AG09319 (cell line): ENCODE results near the gene CDCA7L.

Experiments used
- DNase-seq: peaks from one replicate; pipeline ENCODE4 v3.0.0-alpha.2; 2010; ENCODE audit warnings: low read depth; ENCODE audit errors: extremely low read depth
- CTCF ChIP-seq: IDR thresholded peaks from 2 replicates; pipeline ENCODE4 v1.5.1; 2011; ENCODE audit warnings: low read depth, mild to moderate bottlenecking, inconsistent platforms, low read length, moderate library complexity

CDCA7L gene

DNA sequence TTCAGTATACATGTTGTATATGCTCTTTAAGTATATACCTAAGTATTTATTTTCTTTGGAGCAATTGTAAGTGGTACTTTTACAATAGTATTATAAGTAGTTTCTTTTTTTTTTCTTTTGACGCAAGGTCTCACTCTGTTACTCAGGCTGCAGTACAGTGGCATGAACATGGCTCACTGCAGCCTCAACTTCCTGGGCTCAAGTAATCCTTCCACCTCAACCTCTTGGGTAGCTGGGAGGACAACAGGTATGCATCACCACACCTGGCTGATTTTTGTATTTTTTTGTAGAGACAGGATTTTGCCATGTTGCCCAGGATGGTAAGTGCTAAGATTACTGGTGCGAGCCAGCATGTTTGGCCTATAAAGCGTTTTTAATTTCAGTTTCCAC is 13.7 kb upstream of the CDCA7L start:
- TF ChIP-seq CTCF: no peak
- DNase-seq: no peak

- no peak for DNase-seq
- no peak for TF ChIP-seq CTCF
Measured at GRCh38 chr7:21953781-21954180, 8.1 kb upstream of the CDCA7L start.

DNA sequence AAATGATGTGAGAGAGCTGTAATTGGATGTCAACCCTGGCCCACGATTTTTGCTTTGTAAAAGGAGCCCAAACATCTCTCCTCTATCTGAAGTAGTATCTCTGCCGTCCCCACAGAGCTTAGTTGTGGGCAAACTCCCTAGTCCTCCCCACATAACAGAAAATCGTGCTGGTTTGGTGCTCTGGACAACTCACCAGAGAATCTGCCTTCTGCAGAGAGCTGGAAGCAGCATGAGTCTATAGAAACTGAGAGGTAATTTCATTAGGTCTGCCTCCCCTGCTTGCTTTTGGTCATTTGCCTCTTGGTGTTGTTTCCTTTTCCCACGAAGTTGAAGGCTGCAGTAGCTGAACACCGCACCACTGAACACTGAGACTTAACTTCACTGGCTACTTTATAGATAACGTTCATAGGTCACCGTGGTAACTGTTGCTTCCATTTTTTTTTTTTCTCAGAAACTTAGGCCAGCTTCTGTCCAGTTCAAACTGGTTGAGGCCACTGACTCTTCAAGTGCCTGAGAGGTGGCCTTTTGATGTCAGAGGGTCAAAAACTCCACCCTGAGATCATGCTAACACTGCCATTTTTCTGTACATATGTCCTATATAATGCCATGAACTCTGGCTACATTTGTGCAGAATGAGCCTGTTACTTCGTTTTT is 3.3 kb upstream of the CDCA7L start:
- no peak for DNase-seq
- no peak for TF ChIP-seq CTCF

DNA sequence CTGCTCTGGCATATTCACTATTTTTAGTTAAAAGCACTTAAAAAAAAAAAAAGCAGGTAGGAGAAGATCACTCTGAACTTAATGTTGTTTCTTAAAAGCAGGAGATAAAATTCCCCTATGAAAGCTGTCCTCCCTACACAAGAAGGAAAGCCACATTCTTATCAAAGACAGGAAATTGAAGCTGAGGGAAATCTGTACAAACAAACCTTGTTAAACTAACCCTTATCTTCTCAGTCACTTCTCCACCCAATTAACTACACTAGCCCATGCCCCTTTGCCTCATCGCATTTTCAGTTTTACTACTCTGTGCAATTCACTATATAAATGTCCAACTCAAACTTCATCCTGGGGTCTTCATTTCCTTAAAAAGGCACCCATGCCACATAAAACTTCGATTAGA is 2.7 kb upstream of the CDCA7L start:
- DNase-seq: no peak
- no peak for TF ChIP-seq CTCF

- TF ChIP-seq CTCF: no peak
- no peak for DNase-seq
Measured at GRCh38 chr7:21947946-21948345, 2.2 kb upstream of the CDCA7L start.

GRCh38 chr7:21947056-21947455 is 1.4 kb upstream of the CDCA7L start:
- no peak for DNase-seq
- no peak for TF ChIP-seq CTCF

DNA sequence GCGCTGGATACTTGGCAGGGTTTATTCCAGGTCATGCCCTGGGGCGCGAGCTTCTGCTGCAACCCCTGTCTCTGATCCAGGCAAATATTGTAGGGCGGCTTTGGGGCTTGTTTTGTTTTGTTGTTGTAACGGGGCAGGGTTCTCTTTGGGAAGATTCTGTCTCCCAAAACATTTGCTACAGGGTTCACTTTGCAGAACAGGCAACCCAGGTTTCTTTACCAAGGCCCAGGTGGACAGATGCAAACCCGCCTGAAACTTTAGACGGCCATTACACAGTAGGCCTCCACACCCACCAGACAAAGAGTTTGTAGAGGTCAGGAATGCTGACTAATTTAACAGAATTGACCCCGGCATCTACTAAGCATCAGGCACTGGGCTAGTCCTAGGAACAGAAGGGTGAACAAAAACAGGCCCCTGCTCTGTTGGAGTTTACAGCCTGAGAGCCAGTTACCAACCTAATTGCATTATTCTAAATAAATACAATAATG is 567 bp upstream of the CDCA7L start:
- DNase-seq: no peak
- TF ChIP-seq CTCF: no peak
